GM21529 (cell line): ENCODE results near the gene NPHP4.

Source experiments
- ATAC-seq: cut with Tn5 transposase; IDR thresholded peaks from one replicate; pipeline ENCODE4 v1.9.1; 2021; ENCODE audit not compliant: unreplicated experiment

Gene NPHP4

GRCh38 chr1:5839161-5839880, 152.9 kb downstream of the NPHP4 start:
- no peak for ATAC-seq

DNA sequence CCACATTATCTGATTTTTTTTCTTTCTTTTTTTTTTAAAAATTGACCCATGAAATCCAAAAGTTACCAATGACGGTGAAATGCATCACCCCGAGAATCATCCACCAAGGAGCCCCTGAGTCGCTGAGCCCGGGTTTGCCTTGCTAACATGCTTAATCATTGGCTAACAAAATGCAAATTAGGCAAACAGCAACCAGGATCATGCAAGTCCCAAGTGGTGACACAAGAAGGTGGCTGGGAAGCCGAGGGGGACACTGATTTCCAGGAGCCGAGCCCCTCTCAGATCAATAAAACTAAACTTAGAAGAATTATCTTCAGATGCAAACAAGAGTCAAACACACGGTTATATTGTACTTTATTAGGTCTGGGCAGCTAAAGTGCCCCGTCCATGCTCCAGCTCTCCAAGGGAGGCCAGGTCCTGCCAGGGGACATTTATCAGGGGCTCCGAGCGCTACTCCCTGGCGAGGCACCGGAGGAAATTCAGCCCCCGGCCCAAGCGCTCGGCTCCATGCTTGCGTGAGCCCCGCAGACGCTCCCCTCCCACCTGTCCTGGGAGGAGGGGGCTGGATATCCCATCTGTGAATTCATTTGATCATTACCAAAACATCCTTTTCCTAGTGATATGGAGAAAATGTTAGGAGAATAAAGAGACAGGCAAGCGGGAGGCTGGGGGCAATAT, 154.1 kb downstream of the NPHP4 start:
- no peak for ATAC-seq

GRCh38 chr1:5836776-5837440, 155.3 kb downstream of the NPHP4 start:
- no peak for ATAC-seq

DNA sequence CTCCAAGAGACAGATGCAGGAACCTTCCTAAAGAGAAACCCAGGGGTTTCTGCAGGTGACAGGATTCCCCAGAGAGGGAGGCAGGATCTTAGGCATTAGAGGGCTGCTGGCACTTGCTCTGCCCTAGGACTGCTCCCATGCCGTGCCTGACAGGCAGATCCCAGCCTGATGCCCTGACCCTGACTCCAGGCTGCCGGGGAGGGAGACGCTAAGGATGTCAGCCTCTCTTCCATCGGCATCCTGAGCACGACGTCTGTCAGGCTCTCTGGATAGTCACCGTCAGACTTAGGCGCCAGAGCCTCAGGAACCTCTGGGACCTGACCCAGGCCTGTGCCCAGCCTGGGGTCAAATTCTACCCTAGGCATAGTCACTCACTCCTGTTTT, 157.1 kb downstream of the NPHP4 start:
- no peak for ATAC-seq

DNA sequence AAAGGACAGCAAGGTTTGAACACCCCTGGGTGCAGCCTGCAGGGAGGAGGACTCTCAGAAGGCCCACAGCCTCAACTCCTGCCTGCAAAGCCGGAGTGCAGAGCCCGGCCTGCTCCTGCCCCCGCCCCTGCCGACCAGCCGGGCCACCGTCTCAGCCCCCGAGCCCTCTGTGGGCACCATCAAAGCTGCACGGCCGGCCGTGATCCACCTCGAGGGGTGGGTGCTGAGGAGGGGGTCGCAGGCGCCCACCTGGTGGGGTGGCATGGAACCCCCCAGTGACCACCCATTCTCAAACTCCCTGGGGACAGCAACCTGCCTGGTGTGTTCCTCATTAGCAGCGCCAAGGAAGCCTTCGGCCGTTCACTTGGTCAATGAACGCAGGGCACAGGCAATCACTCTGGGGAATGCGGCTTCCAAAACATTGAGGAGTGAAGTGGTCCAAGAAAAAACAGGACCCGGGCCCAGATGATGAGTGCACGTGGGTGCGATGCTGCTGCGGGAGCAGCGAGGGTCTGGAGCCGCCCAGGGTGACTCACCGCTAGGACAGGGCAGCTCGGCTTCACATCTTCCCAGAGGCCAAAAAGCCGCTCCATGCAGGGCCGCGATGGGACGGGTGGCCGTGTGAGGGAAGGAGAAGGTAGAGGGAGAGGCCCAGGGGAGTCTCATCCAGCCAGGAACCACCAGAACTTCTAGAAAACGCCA, 157.6 kb downstream of the NPHP4 start:
- no peak for ATAC-seq

GRCh38 chr1:5833911-5834310, 158.3 kb downstream of the NPHP4 start:
- no peak for ATAC-seq

DNA sequence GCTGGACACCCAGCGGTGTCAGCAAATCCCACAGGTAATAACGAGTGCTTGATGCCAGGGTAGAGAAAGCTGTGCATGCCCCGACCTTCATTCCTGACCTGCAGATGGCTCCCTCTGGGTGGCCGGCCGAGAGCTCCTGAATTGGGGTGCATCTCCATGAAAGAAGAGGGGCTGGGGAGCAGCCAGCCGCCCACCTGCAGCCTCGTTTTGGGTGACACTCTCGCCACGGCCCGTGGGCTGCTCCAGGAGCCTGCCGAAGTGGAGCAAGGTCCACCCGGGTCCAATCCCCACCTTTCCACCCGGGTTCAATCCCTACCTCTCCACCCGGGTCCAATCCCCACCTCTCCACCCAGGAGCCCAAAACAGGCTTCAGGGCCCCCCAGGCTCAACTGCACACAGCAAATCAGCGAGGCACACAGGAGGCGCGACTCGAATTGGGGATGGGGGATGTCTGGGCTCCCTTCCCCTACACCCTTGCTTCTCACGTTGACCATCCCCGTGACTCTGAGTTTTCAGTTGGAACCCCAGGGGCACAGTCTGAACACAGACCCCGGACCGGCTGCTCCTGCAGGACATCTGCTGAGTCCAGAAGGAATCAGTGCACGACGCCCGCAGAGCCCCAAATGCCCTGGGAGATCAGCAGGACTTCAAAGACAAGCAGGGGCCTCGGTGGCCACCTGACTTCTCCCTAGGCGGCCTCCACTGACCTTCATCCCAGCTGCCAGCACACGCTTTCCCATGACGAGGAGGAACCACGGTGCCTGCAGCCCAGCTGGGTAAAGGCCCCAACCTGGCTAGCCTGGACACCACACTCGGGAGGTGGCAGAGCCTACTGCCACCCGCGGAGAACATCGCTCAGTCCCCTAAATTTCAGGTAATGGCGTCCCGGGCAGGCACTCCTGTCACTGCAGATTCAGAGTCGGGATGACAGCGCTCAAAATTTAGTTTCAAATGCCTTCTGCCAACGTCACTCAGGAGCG, 159.0 kb downstream of the NPHP4 start:
- no peak for ATAC-seq

- no peak for ATAC-seq
These were observed 160.5 kb downstream of the NPHP4 start for GRCh38 chr1:5831600-5832335.

DNA sequence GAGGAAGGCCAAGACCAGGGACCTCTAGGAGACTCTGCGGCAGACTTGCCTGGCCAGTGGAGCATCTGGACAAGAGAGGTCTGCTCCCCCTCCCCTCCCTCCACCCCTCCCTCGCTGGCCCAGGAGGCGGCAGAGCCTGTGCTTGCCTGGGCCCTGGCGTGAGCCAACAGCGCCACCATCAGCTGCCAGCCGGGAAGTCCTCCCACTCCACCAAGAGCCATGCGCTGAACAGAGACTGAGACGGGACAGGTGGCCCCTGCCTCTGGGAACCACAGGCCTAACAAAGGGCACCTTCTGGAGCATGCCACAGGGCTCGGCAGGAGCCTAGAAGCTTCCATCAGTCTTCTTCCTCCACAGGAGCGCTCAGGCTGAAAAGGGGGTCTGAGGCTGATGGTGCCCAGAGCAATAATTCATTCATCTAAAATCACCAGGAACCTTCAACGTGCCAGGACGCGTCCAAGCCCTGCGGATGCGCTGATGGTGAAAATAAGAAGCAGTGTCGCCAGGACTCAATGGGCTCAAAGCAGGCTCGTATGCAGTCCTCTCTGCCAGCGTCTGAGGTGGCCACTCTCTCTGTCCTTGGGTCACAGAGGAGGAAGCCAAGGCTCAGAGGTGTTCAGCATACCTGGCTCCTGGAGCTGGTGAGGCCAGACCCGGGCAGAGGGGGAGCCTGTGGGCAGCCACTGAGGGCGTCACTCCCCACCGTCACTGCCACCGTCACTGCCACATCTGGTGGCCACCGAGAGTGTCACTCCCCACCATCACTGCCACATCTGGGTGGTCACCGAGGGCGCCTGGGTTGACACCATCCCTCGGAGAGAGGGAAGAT, 161.2 kb downstream of the NPHP4 start:
- no peak for ATAC-seq

DNA sequence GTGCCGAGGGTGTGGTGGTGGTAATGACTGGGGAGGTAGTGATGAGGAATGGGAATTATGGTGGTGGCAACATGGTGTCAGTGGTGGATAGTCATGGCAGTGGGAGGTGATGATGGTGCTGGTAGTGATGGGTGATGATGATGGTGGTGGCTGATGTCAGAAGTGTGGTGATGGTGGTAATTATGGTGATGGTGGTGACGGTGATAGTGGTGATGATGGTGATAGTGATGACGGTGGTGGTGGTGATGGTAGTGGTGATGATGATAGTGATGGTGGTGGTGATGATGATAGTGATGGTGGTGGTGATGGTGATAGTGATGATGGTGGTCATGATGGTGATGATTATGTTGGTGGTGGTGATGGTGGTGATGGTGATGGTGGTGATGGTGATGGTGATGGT, 162.8 kb downstream of the NPHP4 start:
- ATAC-seq, result no peak

DNA sequence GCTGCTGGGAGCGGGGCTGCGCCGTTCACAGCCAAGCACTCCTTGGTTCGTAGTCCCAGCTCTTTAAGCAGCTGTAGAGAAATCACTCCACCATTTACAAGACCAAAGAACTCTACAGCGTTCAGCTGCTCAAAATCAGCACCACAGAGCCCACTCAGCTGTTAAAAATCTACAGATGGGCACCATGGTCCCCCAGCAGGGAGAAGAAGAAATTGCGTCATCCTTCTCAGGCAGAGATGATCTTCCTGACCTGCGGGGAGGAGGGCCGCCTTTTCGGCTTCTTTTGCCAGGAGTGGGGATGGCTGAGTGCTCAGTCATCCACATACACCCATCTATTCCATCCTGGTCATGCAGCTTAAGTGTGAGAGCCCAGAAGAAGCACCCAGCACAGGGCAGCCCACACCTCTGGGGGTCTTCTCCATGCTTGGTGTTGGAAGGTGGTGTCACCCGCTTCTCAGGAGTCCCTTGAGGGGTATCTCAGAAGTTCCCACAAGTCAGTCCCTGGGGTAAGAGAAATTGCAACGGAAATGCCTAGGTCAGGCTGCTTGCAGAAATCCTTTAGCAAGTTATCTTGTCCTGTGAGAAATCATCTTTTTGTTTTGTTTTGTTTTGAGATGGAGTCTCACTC, 163.8 kb downstream of the NPHP4 start:
- no peak for ATAC-seq

- no peak for ATAC-seq
These were observed 164.7 kb downstream of the NPHP4 start for GRCh38 chr1:5827516-5827915.

DNA sequence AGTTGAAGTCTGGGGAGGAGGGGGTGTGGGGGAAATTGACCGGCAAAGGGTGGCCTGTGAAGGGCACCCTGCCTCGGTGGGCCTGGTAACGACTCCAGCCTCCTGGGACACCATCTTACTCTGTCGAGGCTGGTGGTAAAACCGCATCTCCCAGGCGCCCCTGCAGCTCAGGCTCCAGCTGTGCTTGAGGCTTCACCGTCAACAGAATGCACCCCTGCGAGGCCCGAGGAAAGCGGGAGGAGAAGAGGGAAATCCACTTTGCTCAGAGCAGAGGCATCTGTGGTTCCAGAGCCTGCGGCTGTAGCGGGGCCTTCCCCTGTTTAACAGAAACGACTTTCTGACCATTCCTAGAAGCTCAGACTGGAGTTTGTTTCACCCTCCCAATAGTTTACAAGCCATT, 165.6 kb downstream of the NPHP4 start:
- no peak for ATAC-seq

DNA sequence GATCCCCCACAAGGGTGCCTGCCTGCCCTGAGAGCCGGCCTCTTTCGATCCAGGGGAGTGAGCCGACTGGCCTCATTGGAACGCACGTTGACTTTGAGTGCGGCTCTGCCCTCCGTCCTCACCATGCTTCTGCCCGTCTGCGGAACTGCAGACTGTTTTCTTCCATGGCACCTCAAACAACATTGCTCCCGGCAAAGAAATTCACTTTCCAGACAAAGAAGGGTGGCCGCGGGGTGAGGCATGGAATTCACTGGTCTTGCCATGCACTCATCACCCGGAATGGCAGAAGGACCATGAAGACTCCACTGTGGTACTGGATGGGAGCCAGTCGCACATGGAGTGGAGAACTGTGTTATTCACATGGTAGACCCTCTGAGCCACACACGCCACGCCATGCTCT, 169.5 kb downstream of the NPHP4 start:
- no peak for ATAC-seq

DNA sequence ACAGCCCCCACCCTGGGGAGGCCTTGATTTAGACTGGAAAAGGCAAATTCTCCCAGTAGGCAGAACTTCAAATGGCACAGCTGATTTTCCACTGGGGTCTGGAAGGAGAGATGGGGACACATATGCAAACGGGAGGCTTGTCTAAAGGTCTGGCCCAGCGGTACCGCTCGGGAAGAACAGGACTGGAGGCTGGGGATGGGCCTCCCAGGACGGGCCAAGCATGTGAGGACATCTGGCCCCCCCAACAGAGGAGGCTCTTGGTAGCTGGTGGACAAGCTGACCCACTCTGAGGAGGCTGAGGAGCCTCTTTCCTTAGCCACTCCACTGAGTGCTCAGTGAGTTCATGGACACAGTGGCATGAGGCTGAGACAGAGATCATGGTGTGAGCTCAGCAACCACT, 170.0 kb downstream of the NPHP4 start:
- ATAC-seq, result no peak

GRCh38 chr1:5821540-5822176, 170.6 kb downstream of the NPHP4 start:
- no peak for ATAC-seq

GRCh38 chr1:5820026-5820421, 172.2 kb downstream of the NPHP4 start:
- no peak for ATAC-seq

- ATAC-seq, result no peak
These were observed 172.7 kb downstream of the NPHP4 start for GRCh38 chr1:5819391-5820025.
